ENCODE measurements around the gene NDST4.

DNA sequence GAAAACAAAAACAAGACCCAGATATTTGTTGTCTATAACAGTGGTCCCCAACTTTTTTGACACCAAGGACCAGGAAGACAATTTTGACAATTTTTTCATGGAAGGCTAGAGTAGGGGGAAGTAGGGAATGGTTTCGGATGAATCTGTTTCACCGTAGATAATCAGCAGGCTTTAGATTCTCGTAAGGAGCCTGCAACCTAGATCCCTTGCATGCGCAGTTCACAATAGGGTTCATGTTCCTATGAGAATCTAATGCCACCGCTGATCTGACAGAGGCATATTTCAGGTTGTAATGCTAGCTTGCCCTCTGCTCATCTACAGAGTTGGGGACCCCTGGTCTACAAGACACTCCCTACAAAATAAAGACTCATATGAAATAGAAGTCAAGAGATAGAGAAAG, 229.8 kb downstream of the NDST4 start:
- TF ChIP-seq, protein P1, sequence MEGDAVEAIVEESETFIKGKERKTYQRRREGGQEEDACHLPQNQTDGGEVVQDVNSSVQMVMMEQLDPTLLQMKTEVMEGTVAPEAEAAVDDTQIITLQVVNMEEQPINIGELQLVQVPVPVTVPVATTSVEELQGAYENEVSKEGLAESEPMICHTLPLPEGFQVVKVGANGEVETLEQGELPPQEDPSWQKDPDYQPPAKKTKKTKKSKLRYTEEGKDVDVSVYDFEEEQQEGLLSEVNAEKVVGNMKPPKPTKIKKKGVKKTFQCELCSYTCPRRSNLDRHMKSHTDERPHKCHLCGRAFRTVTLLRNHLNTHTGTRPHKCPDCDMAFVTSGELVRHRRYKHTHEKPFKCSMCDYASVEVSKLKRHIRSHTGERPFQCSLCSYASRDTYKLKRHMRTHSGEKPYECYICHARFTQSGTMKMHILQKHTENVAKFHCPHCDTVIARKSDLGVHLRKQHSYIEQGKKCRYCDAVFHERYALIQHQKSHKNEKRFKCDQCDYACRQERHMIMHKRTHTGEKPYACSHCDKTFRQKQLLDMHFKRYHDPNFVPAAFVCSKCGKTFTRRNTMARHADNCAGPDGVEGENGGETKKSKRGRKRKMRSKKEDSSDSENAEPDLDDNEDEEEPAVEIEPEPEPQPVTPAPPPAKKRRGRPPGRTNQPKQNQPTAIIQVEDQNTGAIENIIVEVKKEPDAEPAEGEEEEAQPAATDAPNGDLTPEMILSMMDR (conservative IDR thresholded peaks at IDR 0.05; ENCODE audit: low read depth, low read length): no peak
- TF ChIP-seq EZH2phosphoT487 (IDR thresholded peaks at IDR 0.05; ENCODE audit: borderline replicate concordance, low read length) (no peak), EZH2 (IDR thresholded peaks at IDR 0.05; ENCODE audit: low read length, unreplicated experiment) (no peak)

Data from PC-3 (cell line).